Sigmoid colon (tissue), 4 donors: ENCODE data around the gene RPS19.

Experiments used
- POLR2AphosphoS5 ChIP-seq, 4 donors: sonication (generic); formaldehyde crosslinking; IDR thresholded peaks; one replicate each; pipeline ENCODE4 v1.6.1; 2017; ENCODE audit warnings: antibody characterized with exemption in 4 of 4
- TF ChIP-seq, protein P1 (sequence below), 4 experiments: fragments of 450-650 bp in 3 of 4; fragments of 200-600 bp in 1 of 4; IDR thresholded peaks; one replicate each; pipeline ENCODE4 v1.5.1; 2016 to 2019; ENCODE audit warnings: antibody characterized with exemption in 4 of 4, mild to moderate bottlenecking in 3 of 4, moderate library complexity in 2 of 4

- TF ChIP-seq, protein P1, sequence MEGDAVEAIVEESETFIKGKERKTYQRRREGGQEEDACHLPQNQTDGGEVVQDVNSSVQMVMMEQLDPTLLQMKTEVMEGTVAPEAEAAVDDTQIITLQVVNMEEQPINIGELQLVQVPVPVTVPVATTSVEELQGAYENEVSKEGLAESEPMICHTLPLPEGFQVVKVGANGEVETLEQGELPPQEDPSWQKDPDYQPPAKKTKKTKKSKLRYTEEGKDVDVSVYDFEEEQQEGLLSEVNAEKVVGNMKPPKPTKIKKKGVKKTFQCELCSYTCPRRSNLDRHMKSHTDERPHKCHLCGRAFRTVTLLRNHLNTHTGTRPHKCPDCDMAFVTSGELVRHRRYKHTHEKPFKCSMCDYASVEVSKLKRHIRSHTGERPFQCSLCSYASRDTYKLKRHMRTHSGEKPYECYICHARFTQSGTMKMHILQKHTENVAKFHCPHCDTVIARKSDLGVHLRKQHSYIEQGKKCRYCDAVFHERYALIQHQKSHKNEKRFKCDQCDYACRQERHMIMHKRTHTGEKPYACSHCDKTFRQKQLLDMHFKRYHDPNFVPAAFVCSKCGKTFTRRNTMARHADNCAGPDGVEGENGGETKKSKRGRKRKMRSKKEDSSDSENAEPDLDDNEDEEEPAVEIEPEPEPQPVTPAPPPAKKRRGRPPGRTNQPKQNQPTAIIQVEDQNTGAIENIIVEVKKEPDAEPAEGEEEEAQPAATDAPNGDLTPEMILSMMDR (IDR thresholded peaks at IDR 0.05), result no peak
- no peak for TF ChIP-seq POLR2AphosphoS5 (IDR thresholded peaks at IDR 0.05)
These were observed 51.2 kb downstream of the RPS19 start for GRCh38 chr19:41910992-41911888.
